A673 (cell line): ENCODE measurements around the gene AMPH.

Experiments
- CTCF ChIP-seq: fragments of 300-800, 200-600 bp; sonication (generic); conservative IDR thresholded peaks from 2 replicates; pipeline ENCODE4 v1.5.1; 2017; ENCODE audit warnings: low read depth, mild to moderate bottlenecking, antibody characterized with exemption, low read length, moderate library complexity, mixed read lengths
- EZH2 ChIP-seq: fragments of 200-600 bp; sonication (generic); IDR thresholded peaks from 2 replicates; pipeline ENCODE4 v1.6.1; 2017; ENCODE audit warnings: borderline replicate concordance, low read depth, mild to moderate bottlenecking, mixed read lengths, antibody characterized with exemption, low read length; ENCODE audit not compliant: poor library complexity, severe bottlenecking

GRCh38 chr7:38372290-38372689, 258.9 kb downstream of the AMPH start:
- TF ChIP-seq CTCF (no peak), EZH2 (no peak)
